Smooth muscle cell of bladder (primary cell): ENCODE results near the gene TUSC2. TPM values are rescaled to one million over a fixed set of nuclear protein-coding genes. Genes with fewer than 3 reads are reported as not detected.

Source experiments
- total RNA-seq: library from RNA; depleted of rRNA; stranded (reverse); fragments of >200 nt; gene quantifications from 2 replicates; pipeline ENCODE4 v1.2.3, GENCODE V29; 2014

The TUSC2 gene, protein sequence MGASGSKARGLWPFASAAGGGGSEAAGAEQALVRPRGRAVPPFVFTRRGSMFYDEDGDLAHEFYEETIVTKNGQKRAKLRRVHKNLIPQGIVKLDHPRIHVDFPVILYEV
- total RNA-seq = 10.7 and 16.5 TPM in 2 replicates

DNA sequence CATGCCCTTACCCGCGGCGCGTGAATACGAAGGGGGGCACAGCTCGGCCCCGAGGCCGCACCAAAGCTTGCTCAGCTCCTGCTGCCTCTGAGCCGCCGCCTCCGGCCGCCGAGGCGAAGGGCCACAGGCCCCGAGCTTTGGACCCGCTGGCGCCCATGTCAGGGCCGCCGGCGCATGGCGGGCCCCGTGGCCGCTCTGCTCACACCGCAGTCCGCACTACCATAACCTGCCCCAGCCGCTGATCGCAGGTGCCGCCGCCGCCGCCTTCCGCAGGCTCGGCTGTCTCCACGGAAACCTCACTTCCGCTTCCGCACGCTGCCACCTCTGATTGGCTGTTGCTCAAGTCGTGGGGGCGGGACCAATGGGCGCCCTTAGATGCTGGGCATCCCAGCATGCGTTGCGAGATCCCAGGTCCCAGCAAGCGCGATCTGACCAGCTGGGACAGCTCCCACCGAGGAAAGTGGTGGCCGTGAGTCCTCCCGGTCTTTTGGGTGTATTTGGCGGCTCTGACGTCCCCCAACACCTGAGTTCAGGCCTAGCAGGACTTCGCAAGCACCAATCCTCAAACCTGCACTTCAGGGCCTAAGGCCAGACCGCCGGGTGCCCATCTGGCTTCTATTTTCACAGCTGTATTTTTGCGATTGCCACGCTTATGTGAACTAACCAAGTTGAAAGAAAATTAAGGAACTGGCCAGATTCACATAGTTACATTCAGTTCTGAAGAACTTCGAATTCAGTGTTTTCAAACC lies at the start of gene TUSC2:
Gene TUSC2, minus strand, starts transcription at position 281 of the 749 bp plus-strand sequence. Its CDS starts 124 bp downstream, at position 157.

DNA sequence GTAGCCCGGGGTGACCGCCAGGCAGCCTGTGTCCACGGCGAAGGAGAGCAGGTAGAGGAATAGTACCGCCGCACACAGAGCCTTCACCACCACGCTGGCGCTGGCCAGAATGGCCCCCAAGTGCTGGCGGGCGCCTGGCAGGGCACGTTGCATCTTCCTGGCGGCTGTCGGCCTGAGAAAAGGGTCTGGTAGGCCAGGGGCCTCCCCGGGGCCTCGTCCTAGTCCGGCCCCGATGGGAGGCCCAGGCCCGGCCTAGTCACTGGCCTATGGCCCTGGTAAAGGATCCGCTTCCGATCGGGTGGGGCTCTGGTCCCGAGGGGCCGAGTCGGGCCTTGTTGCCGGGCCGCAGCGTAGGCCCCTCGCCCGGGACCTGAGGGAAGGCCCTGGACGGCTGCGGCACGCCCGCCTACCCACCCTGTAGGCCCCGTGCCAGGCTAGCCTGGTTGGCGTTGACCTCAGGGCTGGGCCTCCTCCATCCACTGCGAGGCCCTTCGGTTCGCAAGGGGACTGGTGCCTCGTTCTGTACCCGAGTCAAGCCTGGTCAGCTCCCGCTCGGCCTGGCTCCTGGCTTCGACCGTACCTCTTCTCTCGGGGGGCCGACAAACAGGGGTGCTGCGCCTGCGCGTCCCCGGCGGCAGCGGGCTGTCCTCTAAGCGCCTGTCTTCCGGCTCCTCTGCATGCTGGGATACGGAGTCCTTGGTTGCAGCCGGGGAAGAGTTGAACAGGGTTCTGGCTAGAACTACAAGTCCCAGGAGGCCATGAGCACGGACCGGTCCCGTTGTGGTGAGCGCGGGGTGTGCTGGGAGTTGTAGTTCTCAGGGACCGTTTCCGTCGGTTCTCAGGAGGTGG lies 31.1 kb upstream of the TUSC2 start, which contains the start of gene TMEM115:
Gene TMEM115, minus strand, starts transcription at position 611 of the 849 bp plus-strand sequence. Its CDS starts 458 bp downstream, at position 153.

DNA sequence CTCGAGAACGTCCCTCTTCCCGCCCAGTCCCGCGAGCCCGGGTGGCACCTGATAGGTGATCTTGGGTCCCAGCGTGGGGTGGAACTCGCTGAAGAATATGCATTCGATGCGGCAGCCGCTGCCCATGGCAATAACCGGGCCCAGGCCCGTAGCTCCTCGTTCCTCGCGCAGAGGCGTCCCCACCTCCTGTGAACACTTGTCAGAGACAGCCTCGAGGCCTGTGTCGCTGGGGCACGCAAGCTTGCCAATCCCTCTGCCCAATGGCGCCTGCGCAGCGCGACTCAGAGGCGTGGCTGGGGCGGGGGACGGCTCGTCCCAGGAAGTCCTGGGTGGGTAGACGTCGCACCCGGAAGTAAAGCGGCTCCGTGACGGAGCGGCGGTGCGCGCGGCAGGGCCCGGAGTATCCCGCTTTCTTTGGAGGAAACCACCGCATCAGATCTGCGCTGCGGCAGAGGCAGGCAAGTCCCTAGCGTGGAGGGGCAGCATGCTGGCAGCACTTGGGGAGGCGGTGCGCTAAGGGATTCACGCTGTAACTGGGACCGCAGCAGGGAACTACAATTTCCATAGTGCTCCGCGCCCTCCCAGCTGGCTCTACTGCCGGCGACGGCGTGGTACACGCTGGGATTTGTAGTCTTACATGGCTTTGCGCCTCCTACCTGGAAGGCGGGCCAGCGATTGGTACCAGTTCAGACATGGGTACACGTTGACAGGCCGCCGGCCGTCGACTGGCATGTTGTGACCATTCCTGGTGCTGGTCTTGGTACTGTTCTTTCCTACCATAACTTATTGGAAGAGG lies 22.7 kb upstream of the TUSC2 start, which contains the start of the genes CYB561D2 and NPRL2:
Gene CYB561D2, plus strand, starts transcription at position 336 of the 796 bp plus-strand sequence. CDS start 572 bp downstream, outside the sequence.
Gene NPRL2, minus strand, starts transcription at position 249 of the 796 bp plus-strand sequence. Its CDS starts 123 bp downstream, at position 126.

DNA sequence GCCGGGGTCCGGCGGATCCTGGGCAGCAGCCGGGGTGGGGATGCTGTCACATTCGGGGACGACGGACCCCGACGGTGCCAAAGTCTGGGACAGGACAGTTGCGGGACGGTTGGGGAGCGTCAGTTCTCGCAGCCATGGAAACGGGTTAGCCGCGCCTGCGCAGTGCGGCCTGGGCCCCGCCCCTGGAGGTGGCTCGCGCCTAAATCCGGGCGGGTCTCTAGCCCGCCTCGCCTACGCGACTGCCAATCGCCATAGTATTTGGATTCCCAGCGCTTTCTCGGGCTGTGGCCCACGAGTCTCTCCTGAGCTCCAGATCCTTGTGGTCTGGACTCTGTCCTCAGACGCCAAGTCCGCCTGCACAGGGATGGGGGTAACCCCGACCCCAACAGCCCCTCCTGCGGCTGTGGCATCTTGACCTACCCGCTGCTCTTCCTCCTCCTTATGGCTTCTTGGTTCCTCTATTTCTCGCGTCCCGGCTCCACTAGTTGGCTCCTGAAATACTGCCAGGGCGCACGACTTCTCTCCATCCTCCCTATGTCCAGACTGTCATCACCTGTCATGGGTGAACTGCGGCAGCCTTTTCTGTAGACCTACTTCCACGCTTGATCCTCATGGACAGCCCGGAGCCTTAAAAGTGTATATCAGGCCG lies 17.7 kb upstream of the TUSC2 start, which contains the start of gene ZMYND10:
Gene ZMYND10, minus strand, starts transcription at position 147 of the 649 bp plus-strand sequence. CDS start 153 bp downstream, outside the sequence.

DNA sequence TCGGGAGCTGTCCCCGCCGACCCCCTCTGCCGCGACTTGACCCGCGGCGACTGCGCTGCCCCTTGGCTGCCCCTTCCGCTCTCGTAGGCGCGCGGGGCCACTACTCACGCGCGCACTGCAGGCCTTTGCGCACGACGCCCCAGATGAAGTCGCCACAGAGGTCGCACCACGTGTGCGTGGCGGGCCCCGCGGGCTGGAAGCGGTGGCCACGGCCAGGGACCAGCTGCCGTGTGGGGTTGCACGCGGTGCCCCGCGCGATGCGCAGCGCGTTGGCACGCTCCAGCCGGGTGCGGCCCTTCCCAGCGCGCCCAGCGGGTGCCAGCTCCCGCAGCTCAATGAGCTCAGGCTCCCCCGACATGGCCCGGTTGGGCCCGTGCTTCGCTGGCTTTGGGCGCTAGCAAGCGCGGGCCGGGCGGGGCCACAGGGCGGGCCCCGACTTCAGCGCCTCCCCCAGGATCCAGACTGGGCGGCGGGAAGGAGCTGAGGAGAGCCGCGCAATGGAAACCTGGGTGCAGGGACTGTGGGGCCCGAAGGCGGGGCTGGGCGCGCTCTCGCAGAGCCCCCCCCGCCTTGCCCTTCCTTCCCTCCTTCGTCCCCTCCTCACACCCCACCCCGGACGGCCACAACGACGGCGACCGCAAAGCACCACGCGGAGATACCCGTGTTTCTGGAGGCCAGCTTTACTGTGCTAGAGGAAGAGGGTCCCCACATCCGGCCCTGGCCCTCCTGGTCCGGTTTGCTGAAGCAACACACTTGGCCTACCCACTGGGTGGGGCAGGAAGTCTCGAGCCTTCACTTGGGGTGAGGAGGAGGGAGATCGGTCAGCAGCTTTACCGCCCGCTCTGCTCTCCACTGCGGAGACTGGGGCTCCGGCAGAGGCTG lies 12.7 kb upstream of the TUSC2 start, which contains the start of gene RASSF1:
Gene RASSF1, minus strand, starts transcription at position 389 of the 882 bp plus-strand sequence. Its CDS starts 31 bp downstream, at position 358.

DNA sequence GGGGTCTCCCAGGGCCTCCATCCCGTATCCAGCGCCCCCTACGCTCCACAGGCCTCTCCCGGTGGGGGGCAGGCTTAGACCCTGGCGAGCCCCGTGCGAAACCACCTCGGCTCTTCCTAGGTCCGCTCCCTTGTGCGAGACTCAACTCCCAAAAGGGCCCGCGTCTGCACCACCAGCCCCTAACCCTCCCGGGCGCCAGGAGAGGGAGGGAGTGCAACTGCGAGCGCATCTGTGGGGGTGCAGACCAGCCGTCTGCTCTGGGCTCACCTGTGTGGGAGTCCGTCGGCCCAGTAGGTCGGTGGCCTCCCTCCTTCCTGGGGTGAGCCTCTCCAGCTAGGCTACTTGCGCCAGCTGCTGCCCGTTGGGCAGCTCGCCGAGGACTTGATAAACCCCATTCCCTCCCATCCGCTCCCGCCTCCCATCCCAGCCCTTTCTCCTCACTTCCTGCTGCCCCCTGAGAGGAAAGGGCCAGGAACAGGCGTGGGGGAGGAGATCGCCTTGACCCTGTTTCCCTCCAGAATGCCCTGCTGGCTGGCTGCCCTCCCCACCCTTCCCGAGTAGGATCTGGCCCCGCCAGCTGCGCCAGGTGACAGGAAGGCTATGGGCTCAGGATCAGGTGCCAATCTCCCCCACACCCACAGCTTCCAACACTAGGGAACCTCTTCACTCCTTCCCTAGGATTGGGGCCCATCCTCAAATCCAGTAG lies 5.5 kb downstream of the TUSC2 start, which contains the start of gene HYAL2:
Gene HYAL2, minus strand, starts transcription at position 360 of the 706 bp plus-strand sequence. CDS start 2,256 bp downstream, outside the sequence.

DNA sequence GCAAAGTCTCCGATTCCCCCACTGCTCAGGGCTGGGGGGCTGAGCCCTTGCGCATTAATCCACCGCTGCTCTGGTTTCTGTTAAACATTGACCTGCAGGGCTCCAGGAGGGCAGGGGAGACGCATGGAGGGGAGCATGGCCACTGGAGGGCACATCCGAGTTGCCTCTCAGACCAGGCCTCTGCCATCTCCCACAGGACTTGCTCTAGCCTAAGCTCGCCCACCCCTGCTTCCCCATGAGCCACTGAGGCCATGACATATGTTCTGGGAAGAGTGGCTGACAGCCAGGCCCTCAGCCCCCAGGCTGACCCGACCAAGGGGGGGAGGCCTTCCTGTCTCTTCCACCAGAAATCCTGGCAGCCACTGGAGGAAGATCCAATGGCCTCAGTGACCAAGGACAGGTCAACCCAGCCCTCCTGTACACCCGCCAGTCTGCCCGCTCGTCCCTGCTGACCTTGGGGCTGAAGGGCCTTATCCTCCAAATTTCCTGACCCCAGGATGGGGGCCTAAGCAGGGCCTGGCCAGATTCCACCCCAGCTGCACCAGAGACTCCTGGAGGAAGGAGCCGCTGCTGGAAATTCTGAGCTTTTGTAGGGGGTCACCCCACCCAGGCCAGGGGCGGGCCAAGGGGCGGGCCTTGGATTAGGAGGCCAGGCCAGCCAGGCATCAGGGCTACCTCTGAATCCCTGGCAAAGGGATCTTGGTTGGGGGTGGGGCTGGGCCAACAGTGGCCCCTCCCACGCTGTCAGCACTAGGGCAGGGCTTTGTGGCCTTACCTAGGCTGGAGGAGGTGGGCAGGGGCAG lies 24.8 kb downstream of the TUSC2 start, which contains the start of gene HYAL1:
Gene HYAL1, minus strand, starts transcription at position 562 of the 803 bp plus-strand sequence. CDS start 618 bp downstream, outside the sequence.

DNA sequence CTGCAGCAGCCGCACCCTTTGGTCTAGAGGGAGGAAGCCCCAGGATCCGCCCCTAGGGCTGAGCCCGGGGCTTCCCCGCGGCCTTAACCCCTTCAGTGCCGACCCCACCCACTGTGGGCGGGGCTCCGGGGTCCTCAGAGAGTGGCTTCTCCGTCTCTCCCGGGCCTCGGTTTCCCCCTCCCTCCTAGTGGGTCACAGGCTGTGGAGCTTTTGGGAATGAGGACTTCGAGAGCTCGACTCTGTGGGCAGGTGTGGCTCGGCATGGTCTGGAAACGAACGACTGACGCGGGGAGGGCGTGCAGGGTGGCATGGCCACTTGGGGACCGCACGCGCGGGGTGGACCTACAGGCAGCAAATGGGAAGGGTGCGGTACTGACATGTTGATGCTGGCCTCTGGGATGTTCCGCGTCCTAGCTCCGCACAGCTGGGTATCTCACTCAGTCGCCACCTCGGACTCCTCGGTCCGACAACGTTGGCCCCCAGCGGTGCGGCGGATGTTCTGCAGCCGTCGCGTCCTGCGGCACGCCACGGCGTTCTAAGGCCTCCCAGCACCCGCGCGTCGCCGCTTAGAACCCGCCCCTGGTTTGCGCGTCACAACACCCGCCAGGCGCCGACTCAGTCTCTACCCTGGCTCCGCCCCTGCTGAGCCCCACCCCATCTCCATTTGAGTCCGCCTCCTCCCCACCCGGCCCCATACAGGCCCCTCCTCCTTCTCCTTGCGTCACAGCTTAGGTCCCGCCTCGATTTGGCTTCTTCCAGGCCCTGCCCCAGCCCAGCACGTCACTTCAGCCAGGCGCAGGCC lies 29.0 kb downstream of the TUSC2 start, which contains the start of the genes HYAL3 and NAA80:
Gene HYAL3, minus strand, starts transcription at position 570 of the 802 bp plus-strand sequence. CDS start 3,803 bp downstream, outside the sequence.
Gene NAA80, minus strand, starts transcription at position 570 of the 802 bp plus-strand sequence. CDS start 1,942 bp downstream, outside the sequence.

DNA sequence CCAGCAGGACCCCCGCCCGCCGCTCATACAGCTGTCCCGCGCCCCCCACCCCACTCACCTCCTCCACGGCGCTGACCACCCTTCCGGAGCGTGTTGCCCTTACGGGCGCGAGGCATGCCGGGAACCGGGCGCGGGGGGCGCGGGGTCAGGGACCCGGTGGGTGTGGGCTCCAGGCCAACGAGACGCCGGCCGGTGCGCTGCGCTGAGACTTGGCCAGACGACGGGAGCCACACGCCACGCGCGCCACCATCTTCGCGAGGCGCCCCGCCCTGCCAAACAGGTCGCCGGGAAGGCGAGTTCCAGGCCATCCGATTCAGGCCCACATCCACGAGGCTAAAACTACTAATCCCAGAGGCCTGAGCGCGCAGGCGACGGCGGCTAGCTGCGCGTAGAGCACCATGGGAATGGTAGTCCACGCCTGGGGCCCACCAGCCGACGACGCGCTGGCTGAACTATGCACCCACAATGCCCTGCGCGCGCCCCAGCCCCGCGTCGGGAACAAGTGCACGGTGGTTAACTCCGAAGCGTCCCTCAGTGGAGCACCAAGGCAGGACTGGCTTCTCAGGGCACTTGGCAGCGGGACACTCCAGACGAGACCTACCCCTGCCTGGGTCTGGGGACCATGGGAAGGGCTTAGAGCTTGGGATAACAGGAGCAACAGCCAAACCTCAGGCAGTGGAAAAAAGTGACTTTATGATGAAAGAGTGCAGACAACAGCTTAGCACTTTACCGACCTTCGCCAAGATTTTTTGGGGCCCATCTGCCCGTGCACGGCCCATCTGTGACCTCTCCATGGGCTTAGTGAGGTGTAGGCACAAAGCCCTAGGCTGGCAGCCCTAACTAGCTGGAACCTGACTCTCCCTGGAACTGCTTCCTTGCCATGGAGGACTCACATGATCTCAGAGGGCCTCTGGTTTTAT lies 35.6 kb downstream of the TUSC2 start, which contains the start of gene IFRD2:
Gene IFRD2, minus strand, starts transcription at position 271 of the 920 bp plus-strand sequence. Its CDS starts 155 bp downstream, at position 116.

DNA sequence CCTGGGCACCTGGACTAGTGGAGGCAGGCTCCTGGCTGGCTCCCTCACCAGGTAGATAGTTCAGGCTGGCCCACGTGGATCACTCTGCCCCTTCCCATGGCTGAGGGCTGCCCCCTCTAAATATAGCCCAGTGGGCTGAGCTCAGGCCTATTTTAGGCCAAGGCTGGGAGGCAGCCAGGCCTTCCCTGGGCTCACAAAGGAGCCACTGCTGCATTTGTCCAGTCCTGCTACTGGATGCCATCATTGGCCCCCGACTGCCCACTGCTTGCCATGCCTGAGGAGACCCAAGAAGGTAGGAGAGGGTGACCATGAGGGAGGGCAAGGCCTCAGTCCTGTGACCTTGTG lies 49.2 kb downstream of the TUSC2 start, which contains the start of gene LSMEM2:
Gene LSMEM2, plus strand, starts transcription at position 208 of the 345 bp plus-strand sequence. Its CDS starts 27 bp downstream, at position 235.

Other genes with a start within 250 kb of the TUSC2 start
- gene RBM5, start 239.3 kb downstream of the TUSC2 start, total RNA-seq = 99.2 and 108 TPM in 2 replicates
- gene SEMA3F, start 172.9 kb downstream of the TUSC2 start, total RNA-seq = 0.14 and 0.92 TPM in 2 replicates
- gene GNAT1, start 136.6 kb downstream of the TUSC2 start, total RNA-seq = not detected in 2 replicates
- gene SLC38A3, start 123.0 kb downstream of the TUSC2 start, total RNA-seq = not detected in 2 replicates
- gene GNAI2, start 92.0 kb downstream of the TUSC2 start, total RNA-seq = 188 and 209 TPM in 2 replicates
- gene SEMA3B, start 59.1 kb downstream of the TUSC2 start, total RNA-seq = 16.5 and 31.8 TPM in 2 replicates
- gene LSMEM2, start 49.1 kb downstream of the TUSC2 start, total RNA-seq = not detected in 2 replicates
- gene IFRD2, start 35.8 kb downstream of the TUSC2 start, total RNA-seq = 36.8 and 46.9 TPM in 2 replicates
- 2.6 and 3.7 TPM in 2 replicates for gene HYAL3, start 28.8 kb downstream of the TUSC2 start, total RNA-seq
- 1.7 and 1.8 TPM in 2 replicates for gene NAA80, start 28.8 kb downstream of the TUSC2 start, total RNA-seq
- 1.6 and 2.5 TPM in 2 replicates for gene HYAL1, start 24.6 kb downstream of the TUSC2 start, total RNA-seq
- 49.8 and 80.7 TPM in 2 replicates for gene HYAL2, start 5.5 kb downstream of the TUSC2 start, total RNA-seq
- 20.2 and 25.1 TPM in 2 replicates for gene RASSF1, start 12.6 kb upstream of the TUSC2 start, total RNA-seq
- gene ZMYND10, start 17.5 kb upstream of the TUSC2 start, total RNA-seq = 0.28 and 1.1 TPM in 2 replicates
- gene NPRL2, start 22.6 kb upstream of the TUSC2 start, total RNA-seq = 21.5 and 24.8 TPM in 2 replicates
- gene CYB561D2, start 22.6 kb upstream of the TUSC2 start, total RNA-seq = 29.0 and 34.6 TPM in 2 replicates
- 27.6 and 42.5 TPM in 2 replicates for gene TMEM115, start 31.3 kb upstream of the TUSC2 start, total RNA-seq
- 0.09 TPM in 1 of 2 replicates, not detected in the other for gene CACNA2D2, start 175.4 kb upstream of the TUSC2 start, total RNA-seq
- 9.4 and 16.0 TPM in 2 replicates for gene C3orf18, start 239.5 kb upstream of the TUSC2 start, total RNA-seq
- gene HEMK1, start 241.3 kb upstream of the TUSC2 start, total RNA-seq = 10.7 and 15.4 TPM in 2 replicates